Stimulated activated CD8-positive, alpha-beta memory T cell treated with anti-CD3 and anti-CD28 coated beads, Interleukin-7, amount 100 ng/mL, for 1 hour (primary cell): ENCODE results near the gene TRIM63.
A peak's percentile ranks its signal among the peaks of the same experiment; 100 is the strongest.

Source experiments
- DNase-seq, 2 donors: peaks; one replicate each; pipeline ENCODE4 v3.0.0-alpha.2; 2020; ENCODE audit warnings: low read depth in 2 of 2

Gene TRIM63

GRCh38 chr1:26057189-26057588 lies 10.2 kb downstream of the TRIM63 start:
- no peak for DNase-seq

DNA sequence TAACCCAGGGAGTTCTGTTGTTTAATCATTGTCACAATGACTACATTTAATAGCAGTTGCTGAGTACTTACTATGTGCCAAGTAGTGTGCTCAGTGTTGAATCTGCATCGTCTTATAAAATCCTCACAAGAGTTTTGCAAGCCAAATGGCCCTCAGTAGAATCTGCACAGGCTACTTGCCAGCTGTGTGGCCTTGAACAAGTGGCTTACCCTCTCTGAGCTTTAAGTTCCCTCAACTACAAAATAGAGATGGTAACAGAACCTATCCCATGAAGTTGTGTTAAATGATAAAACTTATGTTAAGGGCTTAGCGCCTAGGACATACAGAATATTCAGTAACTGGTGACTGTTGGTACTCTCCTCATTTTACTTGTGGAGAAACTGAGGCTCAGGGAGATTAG lies 12.4 kb downstream of the TRIM63 start:
- DNase-seq = no peak

DNA sequence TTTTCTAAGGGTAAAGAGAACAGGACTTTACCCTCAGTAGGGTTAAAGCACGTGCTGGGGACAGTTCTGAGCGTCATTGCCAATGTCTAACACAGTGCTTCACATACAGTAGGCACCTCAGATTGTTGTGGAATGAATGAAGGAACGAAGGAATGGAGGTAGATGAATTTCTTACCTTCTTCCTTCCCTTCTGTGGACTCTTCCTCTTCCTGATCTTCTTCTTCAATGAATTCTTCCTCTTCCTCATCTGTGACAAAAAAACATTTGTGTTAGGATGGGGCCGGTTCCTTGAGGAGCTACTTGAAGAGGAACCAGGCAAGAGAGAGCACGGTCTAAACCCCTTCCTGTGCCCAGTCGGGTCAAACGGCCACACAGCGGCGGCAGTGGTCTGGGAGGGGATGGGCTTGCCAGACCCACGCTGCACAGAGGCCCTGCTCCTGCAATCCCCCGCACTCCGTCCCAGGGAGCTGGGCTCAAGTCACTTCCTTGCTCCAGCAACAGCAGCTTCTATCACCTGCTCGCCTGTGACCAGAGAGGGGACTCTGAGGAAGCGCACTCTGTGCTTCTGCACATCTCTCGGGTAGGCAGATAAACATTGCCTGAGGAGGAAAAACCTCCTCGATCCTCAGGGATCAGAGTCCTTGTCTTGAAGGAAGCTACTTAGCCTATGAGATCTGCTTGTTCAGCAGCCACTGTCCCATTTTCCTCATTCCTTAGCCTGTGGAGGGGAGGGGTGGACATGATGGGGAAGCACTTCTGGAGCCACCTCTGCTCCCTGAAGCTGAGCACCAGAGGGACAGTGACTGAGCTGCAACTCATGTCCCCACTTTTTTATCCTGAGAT lies 13.5 kb downstream of the TRIM63 start:
- DNase-seq = no peak

GRCh38 chr1:26050248-26050640 lies 17.2 kb downstream of the TRIM63 start:
- DNase-seq = no peak

DNA sequence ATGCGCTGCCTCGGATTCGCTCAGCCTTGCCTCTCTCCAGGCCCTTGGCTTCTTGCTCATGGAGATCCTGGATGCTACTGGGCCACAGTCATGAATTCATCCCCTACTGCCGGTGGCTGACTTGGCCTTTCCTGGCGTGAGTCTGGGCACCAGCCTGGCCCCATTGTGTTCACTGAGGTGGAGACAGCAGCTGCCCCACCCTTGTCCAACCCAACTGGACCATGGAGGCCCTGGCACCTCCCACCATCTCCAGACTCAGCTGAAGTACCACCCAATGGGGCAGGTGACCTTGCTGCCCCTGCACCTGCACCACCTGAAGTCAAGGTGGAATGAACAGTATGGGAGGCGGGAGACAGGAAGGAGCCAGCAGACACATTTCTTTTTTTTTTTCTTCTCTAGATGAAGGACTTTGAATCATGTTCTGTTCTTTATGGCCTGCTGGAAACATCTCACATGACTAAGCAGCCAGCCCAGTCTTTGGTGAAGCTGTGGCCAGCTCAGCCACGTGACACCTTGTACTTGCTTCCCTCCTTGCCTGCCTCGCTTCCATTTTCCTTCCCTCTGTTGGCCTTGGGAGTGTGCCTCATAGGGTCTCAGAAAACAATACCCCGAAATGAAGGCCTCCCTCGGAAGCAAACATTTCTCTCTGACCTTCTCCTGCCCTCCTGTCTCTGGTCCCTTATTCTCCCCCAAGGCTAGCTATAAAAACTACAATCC lies 17.7 kb downstream of the TRIM63 start:
- DNase-seq = no peak

- DNase-seq = no peak
These were observed 20.1 kb downstream of the TRIM63 start for GRCh38 chr1:26047278-26047874.

DNA sequence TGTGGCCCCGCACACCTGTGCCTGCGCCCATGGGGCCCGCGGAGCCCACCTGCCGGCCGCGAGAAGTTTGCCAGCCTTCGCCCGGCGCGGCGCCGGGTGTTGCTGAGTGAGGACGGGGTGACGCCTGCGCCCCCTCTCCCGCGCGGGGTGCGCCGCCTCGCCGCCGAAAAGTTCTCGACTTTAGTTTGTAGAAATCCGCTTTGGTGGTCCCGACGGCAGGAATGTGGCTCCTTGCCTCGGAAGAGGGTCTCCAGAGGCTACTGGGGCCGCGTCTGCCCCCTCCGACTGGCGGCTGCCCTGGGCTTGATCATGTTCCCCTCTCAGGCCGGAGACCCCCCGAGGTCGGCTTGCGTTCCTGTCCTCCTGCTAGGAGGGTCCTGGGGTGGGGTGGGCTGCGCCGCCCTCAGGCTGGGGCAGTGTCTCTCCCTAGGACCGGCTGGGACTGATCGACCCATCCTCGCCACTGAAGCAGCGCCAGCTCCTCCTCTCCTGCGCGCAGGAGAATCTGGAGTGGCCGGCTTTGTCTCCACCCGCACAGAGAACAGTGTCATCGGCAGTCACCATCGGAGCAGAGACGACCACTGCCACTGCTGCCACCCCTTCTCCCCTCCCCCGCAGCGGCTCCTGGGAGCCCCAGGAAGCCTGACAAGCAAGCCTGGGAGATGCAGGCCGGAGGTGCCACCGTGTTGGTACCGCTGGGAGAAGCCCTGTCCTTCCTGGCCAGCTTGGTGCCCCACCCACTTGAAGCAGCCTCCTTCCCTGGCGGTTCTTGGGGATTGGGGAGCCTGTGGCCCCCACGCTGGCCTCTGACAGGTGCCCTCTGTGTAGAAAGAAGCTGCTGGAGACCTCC lies 21.0 kb downstream of the TRIM63 start:
- no peak for DNase-seq

DNA sequence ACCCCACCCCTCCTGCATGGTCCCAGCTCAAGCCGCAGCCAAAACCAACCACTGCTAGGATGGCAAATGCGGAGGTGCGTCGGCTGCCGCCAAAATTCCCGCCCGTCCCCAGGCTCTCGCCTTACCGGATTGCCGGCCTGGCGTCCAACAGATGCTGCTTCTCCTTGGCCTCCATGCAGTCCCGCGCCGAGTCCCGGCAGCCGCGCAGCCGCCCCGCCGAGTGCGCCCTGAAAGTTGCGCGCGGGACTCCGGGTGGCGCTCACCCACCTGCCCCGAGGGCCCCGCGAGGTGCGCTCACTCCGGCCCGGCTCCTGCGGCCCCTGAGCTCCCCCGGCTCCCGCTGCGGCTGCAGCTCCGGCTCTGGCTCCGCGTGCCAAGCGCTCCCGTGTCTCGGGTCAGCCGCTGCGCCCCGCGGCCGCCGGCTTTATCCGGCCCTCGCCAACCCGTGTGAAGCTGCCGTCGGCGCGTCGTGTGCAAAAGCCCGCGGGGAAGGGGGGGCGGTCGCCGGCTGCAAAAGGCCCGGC lies 21.6 kb downstream of the TRIM63 start, which contains the start of gene SLC30A2:
TSS of gene SLC30A2 (minus strand) at position 397 of the 524 bp plus-strand sequence. CDS start at position 175, 222 bp downstream.
- DNase-seq = no peak

GRCh38 chr1:26044971-26045721 lies 22.3 kb downstream of the TRIM63 start:
- DNase-seq = no peak

- DNase-seq = no peak
These were observed 23.0 kb downstream of the TRIM63 start for GRCh38 chr1:26044414-26044813.

DNA sequence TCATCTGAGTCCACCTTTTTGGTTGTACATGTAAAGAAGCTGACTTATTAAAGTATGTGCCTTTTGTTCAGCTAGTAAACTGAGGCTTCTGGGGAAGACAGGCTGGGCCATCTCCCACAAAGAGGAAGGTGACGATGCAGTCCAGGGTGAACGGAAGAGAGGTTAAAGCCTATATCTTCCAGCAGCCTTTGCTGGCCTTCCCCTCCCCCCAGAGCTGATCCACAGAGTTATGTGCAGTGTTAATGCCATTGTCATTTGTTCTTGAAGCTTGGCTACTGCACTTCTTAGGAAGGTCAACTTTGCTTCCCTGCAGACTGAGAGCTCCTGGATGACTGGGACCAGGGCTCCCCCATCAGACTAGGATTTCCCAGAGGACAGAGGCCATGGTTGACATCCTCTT lies 23.7 kb downstream of the TRIM63 start:
- DNase-seq = no peak

- DNase-seq = no peak
These were observed 25.5 kb downstream of the TRIM63 start for GRCh38 chr1:26041978-26042377.

- no peak for DNase-seq
These were observed 26.0 kb downstream of the TRIM63 start for GRCh38 chr1:26041401-26041800.

- DNase-seq = no peak
These were observed 28.5 kb downstream of the TRIM63 start for GRCh38 chr1:26038904-26039303.

DNA sequence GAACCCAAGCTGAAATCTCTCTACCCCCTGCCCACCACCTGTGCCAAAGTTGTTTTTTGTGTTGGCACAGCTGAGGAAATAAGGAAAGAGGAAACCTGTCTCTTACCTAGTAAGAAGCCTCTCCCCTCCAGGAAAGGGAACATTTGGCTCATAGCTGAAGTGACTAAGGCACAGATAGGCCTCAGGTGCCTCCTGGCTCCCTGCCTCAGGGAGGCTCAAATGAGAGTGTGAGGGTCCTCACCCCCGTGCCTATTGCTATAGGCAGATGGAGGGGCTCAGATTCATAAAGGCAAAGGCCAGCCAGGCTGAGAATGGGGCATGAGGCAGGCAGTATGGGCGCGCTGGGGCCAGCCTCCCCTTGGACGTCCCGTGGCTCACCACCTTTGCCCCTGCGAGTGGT lies 29.0 kb downstream of the TRIM63 start:
- DNase-seq = no peak

DNA sequence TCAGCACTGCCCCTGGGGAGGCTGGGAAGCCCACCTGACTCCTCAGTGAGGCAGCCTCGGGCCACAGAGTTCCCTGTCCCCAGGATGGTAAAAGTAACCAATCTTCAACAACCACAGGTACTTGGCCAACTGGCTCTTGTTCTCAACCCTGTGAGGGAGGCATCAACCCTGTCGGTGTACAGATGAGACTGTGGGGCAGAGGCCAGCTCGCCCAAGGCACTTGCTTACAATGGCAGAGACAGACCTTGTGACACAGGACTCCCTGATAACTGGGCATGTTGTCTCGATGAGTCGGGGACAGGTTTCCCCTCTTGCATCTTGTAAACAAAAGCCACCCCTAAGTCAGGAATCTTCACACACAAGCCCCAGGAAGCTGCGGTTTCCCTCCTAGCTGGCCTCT lies 29.5 kb downstream of the TRIM63 start:
- DNase-seq = no peak

DNA sequence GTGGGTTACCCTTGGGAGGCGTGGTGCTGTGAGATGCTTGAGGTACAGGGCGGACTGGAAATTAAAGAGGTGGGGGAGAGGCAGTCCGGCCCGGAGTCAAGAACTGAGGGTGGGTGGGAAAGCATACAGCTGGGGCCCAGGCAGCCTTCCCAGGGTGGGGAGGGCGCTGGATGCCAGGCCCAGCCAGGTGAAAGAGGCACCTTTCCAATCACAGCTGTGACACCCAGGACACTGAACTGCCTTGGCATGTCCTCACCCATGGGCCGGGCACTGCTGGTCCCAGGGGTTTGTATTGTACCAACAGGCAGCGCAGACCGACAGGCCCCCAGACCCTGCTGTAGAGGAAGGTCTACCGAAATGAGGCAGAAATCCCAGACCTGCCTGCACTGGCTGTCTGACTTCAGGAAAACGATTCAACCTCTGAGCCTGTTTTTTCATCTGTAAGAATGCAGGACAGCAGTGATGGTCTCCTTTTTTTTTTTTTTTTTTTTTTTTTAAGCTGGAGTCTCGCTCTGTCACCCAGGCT lies 30.6 kb downstream of the TRIM63 start:
- DNase-seq = no peak

DNA sequence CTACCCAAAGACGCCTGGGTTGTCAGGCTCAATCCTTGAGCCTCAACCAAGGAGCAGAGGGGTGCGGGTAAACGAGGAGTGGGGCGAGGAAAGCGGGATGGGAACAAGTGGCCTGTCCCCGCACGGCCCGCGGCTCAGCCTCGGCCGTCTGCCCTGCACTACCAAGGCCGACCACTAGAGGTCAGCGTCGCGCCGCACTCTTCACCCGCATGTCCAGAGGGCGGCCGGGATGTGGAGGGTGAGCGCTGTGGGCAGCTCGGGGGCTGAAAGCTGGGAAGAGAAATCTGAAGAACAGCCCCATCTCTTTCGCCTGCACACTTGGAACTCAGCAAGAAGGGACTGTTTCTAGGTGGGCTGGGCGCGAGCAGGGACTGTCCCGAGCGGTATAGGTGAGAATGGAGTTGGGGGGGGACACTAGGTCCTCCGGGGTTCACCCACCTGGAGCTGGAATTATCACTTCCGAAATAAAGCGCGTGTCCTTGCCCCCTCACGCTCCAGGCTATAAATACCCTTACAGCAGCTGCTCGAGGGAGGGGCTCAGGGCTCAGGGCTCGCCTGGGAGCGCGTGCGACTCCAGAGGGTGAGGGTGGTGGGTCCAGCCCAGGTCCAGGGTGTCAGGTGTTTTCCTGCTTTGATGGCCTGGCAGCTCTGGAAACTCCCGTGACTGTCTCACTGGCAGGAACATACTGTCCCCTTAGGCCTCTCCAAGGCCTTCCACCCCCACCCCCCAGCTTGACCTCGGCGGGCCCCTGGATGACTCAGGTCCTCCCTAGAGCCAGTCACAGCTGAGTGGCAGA lies 31.3 kb downstream of the TRIM63 start:
- peak; percentile 54 to 73 for DNase-seq

DNA sequence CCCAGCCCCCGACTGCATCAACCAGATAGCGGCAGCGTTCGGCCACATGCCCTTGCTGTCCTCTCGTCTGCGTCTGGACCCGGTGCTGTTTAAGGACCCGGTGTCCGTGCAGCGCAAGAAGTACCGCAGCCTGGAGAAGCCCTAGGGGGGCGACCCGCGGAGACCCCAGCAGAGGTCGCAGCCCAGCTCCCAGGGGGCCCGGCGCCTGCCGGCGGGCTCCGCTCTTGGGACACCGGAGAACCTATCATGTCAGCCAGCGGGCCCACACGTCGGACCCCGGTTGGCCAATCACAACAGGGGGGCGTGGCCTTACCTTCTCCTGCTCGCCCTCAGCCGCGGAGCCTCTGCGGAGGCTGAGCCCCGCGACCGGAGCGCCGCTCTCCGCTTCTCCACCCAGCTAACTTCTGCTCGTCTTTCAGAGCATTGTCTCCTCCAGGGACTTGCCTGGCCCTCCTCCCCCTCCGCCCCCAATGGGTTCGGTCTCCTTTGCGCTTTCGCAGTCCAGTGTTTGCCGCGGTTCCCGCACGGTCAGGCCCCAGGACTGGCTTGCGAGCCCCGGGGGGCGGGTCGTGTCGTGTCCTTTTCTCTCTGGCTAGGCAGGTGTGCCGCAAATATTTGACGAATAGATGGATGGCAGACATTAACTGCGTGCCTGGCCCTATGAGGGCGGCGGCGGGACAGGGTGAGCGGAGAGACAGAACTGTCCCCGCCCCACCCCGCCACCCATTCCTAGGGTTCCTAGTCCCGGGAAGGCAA lies 32.0 kb downstream of the TRIM63 start:
- peak; percentile 81 to 86 for DNase-seq
